ENCODE results near the gene HIC1.

GRCh38 chr17:2102931-2103809 lies 48.3 kb downstream of the HIC1 start:
- TF ChIP-seq CTCF (IDR thresholded peaks at IDR 0.05) (no peak), POLR2AphosphoS5 (IDR thresholded peaks at IDR 0.05) (no peak)
